Activated T-helper 1 cell treated with Interleukin-2 at 50 U/mL for 16 hours (primary cell): ENCODE data around the gene VPS8.

ENCODE experiments used
- DNase-seq: peaks from one replicate; pipeline ENCODE4 v3.0.0-alpha.2; 2020; ENCODE audit warnings: low read depth

Gene VPS8, protein sequence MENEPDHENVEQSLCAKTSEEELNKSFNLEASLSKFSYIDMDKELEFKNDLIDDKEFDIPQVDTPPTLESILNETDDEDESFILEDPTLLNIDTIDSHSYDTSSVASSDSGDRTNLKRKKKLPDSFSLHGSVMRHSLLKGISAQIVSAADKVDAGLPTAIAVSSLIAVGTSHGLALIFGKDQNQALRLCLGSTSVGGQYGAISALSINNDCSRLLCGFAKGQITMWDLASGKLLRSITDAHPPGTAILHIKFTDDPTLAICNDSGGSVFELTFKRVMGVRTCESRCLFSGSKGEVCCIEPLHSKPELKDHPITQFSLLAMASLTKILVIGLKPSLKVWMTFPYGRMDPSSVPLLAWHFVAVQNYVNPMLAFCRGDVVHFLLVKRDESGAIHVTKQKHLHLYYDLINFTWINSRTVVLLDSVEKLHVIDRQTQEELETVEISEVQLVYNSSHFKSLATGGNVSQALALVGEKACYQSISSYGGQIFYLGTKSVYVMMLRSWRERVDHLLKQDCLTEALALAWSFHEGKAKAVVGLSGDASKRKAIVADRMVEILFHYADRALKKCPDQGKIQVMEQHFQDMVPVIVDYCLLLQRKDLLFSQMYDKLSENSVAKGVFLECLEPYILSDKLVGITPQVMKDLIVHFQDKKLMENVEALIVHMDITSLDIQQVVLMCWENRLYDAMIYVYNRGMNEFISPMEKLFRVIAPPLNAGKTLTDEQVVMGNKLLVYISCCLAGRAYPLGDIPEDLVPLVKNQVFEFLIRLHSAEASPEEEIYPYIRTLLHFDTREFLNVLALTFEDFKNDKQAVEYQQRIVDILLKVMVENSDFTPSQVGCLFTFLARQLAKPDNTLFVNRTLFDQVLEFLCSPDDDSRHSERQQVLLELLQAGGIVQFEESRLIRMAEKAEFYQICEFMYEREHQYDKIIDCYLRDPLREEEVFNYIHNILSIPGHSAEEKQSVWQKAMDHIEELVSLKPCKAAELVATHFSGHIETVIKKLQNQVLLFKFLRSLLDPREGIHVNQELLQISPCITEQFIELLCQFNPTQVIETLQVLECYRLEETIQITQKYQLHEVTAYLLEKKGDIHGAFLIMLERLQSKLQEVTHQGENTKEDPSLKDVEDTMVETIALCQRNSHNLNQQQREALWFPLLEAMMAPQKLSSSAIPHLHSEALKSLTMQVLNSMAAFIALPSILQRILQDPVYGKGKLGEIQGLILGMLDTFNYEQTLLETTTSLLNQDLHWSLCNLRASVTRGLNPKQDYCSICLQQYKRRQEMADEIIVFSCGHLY (N-terminal part only)

GRCh38 chr3:184811999-184812661, at the start of gene VPS8:
VPS8 (plus strand) TSS chr3:184812166; CDS start chr3:184824633, 12,467 bp downstream.
- peak; percentile 93 for DNase-seq

DNA sequence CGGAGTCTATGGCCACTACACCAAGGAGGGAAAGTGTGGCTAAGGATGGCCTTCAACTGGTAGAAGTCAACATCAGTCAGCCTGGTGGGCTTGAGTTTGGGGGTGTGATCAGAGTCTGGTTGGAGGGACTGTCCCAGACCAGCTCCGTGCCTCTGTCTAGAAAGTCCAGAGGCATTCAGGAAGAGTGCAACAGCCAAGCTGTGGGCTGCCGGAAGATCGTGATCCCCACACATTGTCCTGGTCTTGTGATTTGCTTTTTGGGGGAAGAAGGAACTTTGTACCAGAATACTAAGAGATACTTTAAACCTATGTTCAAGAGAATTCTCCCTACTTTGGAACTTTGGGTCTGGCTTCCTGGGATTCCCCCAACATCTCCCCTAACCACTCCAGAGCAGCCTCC, 47.8 kb upstream of the VPS8 start:
- DNase-seq: no peak

GRCh38 chr3:184765047-184765729, 46.8 kb upstream of the VPS8 start:
- no peak for DNase-seq

DNA sequence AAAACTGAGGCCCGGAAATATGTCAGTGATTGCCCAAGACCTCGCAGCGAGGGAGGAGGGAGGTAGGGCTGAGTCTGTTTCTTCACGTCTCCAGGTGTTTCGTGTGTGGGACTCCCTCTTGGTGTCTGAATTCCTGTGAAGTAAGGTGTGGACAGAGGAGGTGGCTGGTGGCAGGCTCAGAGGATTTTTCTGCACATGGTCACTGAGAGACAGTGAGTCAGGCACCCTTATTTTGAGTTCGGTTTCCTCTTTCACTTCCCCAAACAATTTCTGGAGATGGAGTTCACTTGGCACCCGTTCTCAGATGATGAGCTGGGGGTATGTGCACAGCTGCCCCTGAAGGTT, 46.3 kb upstream of the VPS8 start:
- DNase-seq: no peak

GRCh38 chr3:184766555-184767261, 45.3 kb upstream of the VPS8 start:
- DNase-seq: no peak

- DNase-seq: no peak
Measured at GRCh38 chr3:184767377-184767776, 44.6 kb upstream of the VPS8 start.

DNA sequence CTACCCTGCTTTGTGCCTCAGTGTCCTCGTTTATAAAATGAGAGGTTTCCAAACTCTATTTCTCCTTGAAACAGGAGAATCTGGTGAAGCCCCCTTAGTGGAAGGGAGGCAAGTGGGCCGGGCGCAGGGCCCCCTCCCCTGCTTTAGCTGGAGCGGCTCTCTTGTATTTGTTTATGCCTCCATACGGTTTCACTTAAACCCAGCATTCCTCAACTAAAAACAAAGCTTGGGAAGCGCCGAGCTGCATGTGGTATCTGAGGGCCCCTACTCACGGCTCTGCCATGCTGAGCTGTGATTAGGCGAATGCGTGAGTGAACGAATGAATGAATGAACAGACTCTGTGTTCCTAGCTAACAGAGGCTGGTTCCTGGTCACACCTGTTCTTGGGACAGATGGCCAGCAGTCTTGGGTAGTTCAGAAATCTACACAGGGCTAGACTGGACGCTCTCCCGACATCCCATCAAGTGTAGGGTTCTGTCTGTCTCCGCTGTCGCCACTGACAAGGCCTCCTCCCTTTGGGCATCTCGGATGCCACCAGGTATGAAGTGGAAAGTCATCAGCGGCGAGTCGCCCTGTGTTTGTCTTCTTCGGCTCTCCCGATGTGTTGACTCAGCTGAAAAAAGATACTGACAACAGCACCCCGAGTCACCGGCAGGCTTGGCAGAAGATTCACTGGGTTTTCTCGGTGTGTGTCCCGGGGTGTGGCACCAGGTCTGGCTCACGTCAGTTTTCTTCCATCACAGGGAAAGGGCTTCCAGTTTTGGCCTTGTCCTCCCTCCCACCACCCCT, 42.4 kb upstream of the VPS8 start:
- no peak for DNase-seq

- DNase-seq: no peak
Measured at GRCh38 chr3:184770541-184770940, 41.4 kb upstream of the VPS8 start.

DNA sequence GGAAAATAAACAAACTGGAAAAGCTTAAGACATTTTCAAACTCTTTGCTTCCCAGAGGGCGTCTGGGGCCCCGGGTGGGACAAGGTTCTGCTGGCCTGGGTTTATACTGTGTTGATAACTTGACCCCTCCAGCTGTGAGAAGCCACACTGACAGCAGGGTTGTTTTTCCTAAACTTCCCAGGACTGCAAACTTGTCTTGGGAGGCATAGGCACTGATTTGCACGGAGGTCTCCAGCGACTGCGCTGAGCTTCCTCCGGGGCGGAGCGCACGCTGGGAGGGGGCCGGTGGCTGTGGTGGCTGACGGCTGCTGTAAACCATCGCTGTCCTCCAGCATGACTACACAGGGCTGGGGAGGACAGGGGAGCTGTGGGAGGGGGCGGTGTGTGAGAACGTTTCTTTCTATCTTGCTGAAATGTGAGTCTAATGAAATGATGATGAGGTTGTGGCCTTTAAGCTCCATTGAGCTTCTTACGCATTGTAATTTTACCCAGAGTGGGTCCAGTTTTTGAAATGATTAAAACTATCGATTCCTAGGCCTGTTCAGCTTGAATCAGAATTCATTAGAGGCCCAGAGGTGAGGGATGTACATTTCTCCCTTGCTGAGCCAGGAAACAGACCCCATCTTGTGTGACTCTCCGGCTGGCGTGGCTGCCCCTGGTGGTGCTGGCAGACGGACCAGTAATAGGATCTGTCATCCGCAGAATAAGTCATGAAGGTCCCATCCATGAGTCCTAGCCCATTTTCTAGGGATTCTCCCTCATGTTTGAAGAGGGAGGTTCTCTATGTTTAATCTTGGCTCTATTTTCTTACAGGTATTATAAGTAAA, 40.5 kb upstream of the VPS8 start:
- DNase-seq: no peak

DNA sequence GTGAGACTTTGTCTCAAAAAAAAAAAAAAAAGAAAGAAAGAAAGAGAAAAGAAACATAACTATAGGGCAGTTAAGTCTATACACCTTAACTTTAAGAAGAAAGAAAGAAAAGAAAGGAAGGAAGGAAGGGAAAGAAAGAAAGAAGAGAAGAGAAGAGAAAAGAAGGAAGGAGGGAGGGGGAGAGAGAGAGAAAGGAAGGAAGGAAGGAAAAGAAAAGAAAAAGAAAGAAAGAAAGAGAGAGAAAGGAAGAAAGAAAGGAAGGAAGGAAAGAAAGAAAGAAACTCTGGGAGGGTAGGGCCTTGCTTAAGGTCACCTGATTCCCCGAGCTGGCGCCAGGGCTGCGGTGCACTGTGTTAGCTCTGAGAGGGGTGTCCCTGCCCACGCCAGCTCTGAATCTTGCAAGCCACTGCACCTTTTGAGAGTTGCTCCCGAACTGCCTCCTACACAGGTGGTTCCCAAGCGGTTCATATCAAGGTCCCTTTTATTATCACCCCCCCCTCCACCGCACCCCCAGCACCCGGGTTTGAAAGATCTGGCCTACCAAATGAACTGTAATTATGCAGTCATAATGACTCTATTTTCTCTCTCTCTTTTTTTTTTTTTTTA, 39.2 kb upstream of the VPS8 start:
- no peak for DNase-seq

- DNase-seq: no peak
Measured at GRCh38 chr3:184773283-184774186, 38.4 kb upstream of the VPS8 start.

GRCh38 chr3:184776916-184777315, 35.0 kb upstream of the VPS8 start:
- no peak for DNase-seq

DNA sequence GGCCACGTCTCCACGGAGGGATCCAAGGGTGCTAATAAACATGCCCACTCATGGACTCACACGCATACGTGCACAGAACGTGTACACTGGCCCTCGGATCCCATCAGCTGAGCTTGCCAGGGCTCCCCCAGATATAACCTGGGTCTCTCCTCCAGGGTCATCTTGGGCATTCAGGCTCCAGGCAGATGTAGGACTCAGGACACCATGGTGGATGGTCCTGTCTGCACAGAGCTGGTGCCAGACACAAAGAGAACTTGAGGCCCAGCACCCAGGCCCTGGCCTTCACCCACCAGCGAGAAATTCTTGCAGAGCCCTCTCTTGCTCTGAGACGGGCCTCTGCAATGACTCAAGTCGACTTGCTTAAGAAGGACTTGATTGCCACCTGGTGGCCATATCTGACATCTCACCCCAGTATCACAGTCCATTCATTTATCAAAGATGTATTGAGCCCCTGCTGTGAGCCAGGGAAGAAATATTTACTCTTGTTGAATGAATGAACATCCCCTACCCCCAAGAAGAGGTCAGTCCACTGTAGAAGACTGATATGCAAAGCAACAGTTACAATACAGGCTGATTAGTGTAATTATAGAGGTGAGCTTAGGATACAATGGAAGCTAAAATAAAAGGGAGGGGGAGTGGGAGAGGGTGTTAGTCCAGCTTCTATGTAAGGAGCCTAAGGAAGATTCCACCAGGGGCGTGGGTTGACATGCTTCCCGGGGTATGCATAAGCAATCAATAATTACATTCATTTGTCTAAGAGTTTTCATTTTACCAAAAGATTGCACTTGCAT, 34.2 kb upstream of the VPS8 start:
- peak; percentile 54 for DNase-seq

GRCh38 chr3:184778426-184779332, 33.3 kb upstream of the VPS8 start:
- DNase-seq: no peak

- DNase-seq: no peak
Measured at GRCh38 chr3:184780981-184781515, 30.9 kb upstream of the VPS8 start.
